ENCODE results near the gene SLC27A3.

- no peak for TF ChIP-seq CTCF (IDR thresholded peaks at IDR 0.05)
- no peak for TF ChIP-seq POLR2A (IDR thresholded peaks at IDR 0.05)
These were observed 15.9 kb downstream of the SLC27A3 start for GRCh38 chr1:153790966-153791647.

Measured in esophagus squamous epithelium (tissue), 4 donors.